OCI-LY1 (cell line): Measurements from ENCODE around the gene LRRC63.

Experiments used
- H2AFZ ChIP-seq: fragments of 200-600 bp; sonication (generic), shearing (Covaris generic); 2 replicates; pipeline ENCODE4 v1.6.0; 2014; ENCODE audit warnings: antibody characterized with exemption, mild to moderate bottlenecking, low read length
- H3F3A ChIP-seq: fragments of 200-600 bp; sonication (generic), shearing (Covaris generic); 2 replicates; pipeline ENCODE4 v1.6.0; 2014; ENCODE audit warnings: mild to moderate bottlenecking, antibody characterized with exemption, low read length, moderate library complexity; ENCODE audit not compliant: insufficient read depth
- H3K27ac ChIP-seq: fragments of 200-600 bp; sonication (generic); 2 replicates; pipeline ENCODE4 v1.5.1; 2014; ENCODE audit warnings: low read length, mixed run types, mild to moderate bottlenecking, low read depth; ENCODE audit not compliant: poor library complexity, severe bottlenecking
- H3K27me3 ChIP-seq: fragments of 200-600 bp; sonication (generic); 2 replicates; pipeline ENCODE4 v1.6.0; 2014; ENCODE audit warnings: antibody characterized with exemption, mild to moderate bottlenecking, low read length, moderate library complexity; ENCODE audit not compliant: insufficient read depth
- H3K36me3 ChIP-seq: fragments of 200-600 bp; sonication (generic); 2 replicates; pipeline ENCODE4 v1.6.1; 2014; ENCODE audit warnings: mild to moderate bottlenecking, antibody characterized with exemption, low read length, moderate library complexity, mixed read lengths; ENCODE audit not compliant: insufficient read depth
- H3K4me1 ChIP-seq: fragments of 200-600 bp; sonication (generic); 2 replicates; pipeline ENCODE4 v1.5.1; 2014; ENCODE audit warnings: mild to moderate bottlenecking, low read length, moderate library complexity; ENCODE audit not compliant: insufficient read depth, severe bottlenecking
- H3K4me2 ChIP-seq: fragments of 200-600 bp; sonication (generic), shearing (Covaris generic); 2 replicates; pipeline ENCODE4 v1.6.1; 2014; ENCODE audit warnings: low read length
- H3K4me3 ChIP-seq: fragments of 200-600 bp; sonication (generic); 2 replicates; pipeline ENCODE4 v1.5.1; 2014; ENCODE audit warnings: low read length, low read depth, mild to moderate bottlenecking, mixed read lengths; ENCODE audit not compliant: poor library complexity, severe bottlenecking
- H3K79me2 ChIP-seq: fragments of 200-600 bp; shearing (Covaris generic); 2 replicates; pipeline ENCODE4 v1.6.1; 2016; ENCODE audit warnings: mixed run types, low read length, mixed read lengths; ENCODE audit not compliant: insufficient read depth
- H3K9ac ChIP-seq: fragments of 200-600 bp; sonication (generic), shearing (Covaris generic); 2 replicates; pipeline ENCODE4 v1.6.1; 2014; ENCODE audit warnings: mild to moderate bottlenecking, low read length, mixed read lengths
- H3K9me2 ChIP-seq: fragments of 200-600 bp; sonication (generic), shearing (Covaris generic); 2 replicates; pipeline ENCODE4 v1.6.1; 2014; ENCODE audit warnings: low read depth, mild to moderate bottlenecking, low read length, mixed read lengths
- H3K9me3 ChIP-seq: fragments of 200-600 bp; shearing (Covaris generic); 2 replicates; pipeline ENCODE4 v1.6.1; 2014; ENCODE audit warnings: low read length, mixed read lengths
- H4K20me1 ChIP-seq: fragments of 200-600 bp; sonication (generic), shearing (Covaris generic); 2 replicates; pipeline ENCODE4 v1.6.0; 2016; ENCODE audit warnings: mild to moderate bottlenecking, low read length; ENCODE audit not compliant: insufficient read depth
- CTCF ChIP-seq: fragments of 200-600 bp; sonication (generic), shearing (Covaris generic); IDR thresholded peaks from 2 replicates; pipeline ENCODE4 v1.5.1; 2017; ENCODE audit warnings: mild to moderate bottlenecking, antibody characterized with exemption, low read length, moderate library complexity, mixed read lengths
- EZH2 ChIP-seq: fragments of 200-600 bp; sonication (generic), shearing (Covaris generic); IDR thresholded peaks from 2 replicates; pipeline ENCODE4 v1.8.0; 2017; ENCODE audit warnings: borderline replicate concordance, mixed run types, mild to moderate bottlenecking, antibody characterized with exemption, low read length, moderate library complexity, mixed read lengths

LRRC63 gene

GRCh38 chr13:46313024-46313423 is 101.3 kb downstream of the LRRC63 start:
- H3K9me3 ChIP-seq, result no peaks in the 10 kb centered on the region
- TF ChIP-seq CTCF (no peak), EZH2 (no peak)
- no peaks in the 10 kb centered on the region for H3K79me2 ChIP-seq
- H3K36me3 ChIP-seq, result no peaks in the 10 kb centered on the region
- H4K20me1 ChIP-seq, result no peaks in the 10 kb centered on the region
- no peaks in the 10 kb centered on the region for H3F3A ChIP-seq
- H3K4me1 ChIP-seq, result no peaks in the 10 kb centered on the region
- no peak overlapping the region for H3K27ac ChIP-seq
- H3K9me2 ChIP-seq, result no peaks in the 10 kb centered on the region
- no peak overlapping the region for H3K4me2 ChIP-seq
- no peak overlapping the region for H3K9ac ChIP-seq
- H2AFZ ChIP-seq, result no peak overlapping the region
- no peak overlapping the region for H3K4me3 ChIP-seq
- no peaks in the 10 kb centered on the region for H3K27me3 ChIP-seq

GRCh38 chr13:46313432-46314257 is 101.9 kb downstream of the LRRC63 start:
- H3K9ac ChIP-seq, result no peak overlapping the region
- TF ChIP-seq CTCF (no peak), EZH2 (no peak)
- H3K4me3 ChIP-seq, result no peak overlapping the region
- no peaks in the 10 kb centered on the region for H3F3A ChIP-seq
- no peaks in the 10 kb centered on the region for H3K27me3 ChIP-seq
- H3K79me2 ChIP-seq, result no peaks in the 10 kb centered on the region
- H3K9me2 ChIP-seq, result no peaks in the 10 kb centered on the region
- H3K4me1 ChIP-seq, result no peaks in the 10 kb centered on the region
- H3K9me3 ChIP-seq, result no peaks in the 10 kb centered on the region
- no peak overlapping the region for H2AFZ ChIP-seq
- H3K27ac ChIP-seq, result no peak overlapping the region
- H3K4me2 ChIP-seq, result no peak overlapping the region
- H4K20me1 ChIP-seq, result no peaks in the 10 kb centered on the region
- H3K36me3 ChIP-seq, result no peaks in the 10 kb centered on the region

- H3K36me3 ChIP-seq, result no peaks in the 10 kb centered on the region
- H3K9me3 ChIP-seq, result no peaks in the 10 kb centered on the region
- no peaks in the 10 kb centered on the region for H3K79me2 ChIP-seq
- no peak overlapping the region for H3K27ac ChIP-seq
- TF ChIP-seq EZH2 (no peak), CTCF (no peak)
- H4K20me1 ChIP-seq, result no peaks in the 10 kb centered on the region
- H3K9me2 ChIP-seq, result no peaks in the 10 kb centered on the region
- no peak overlapping the region for H3K4me2 ChIP-seq
- no peak overlapping the region for H3K9ac ChIP-seq
- H3K4me3 ChIP-seq, result no peak overlapping the region
- no peak overlapping the region for H2AFZ ChIP-seq
- no peaks in the 10 kb centered on the region for H3K4me1 ChIP-seq
- no peaks in the 10 kb centered on the region for H3F3A ChIP-seq
- H3K27me3 ChIP-seq, result no peaks in the 10 kb centered on the region
These were observed 102.9 kb downstream of the LRRC63 start for GRCh38 chr13:46314587-46314986.
